H1 (cell line): Measurements from ENCODE around the gene SYT6. TPM values are rescaled to one million over a fixed set of nuclear protein-coding genes. Genes with fewer than 3 reads are reported as not detected.

ENCODE experiments used
- CTCF ChIA-PET: fragments of 300-600 bp; sonication (Branson Sonifier 250); formaldehyde crosslinking; loops from one replicate; lab custom pipeline; 2021; ENCODE audit not compliant: partially characterized antibody; lab: Charles Lee
- POLR2A ChIA-PET: fragments of 300-600 bp; sonication (Branson Sonifier 250); formaldehyde crosslinking; loops from one replicate; lab custom pipeline; 2021; ENCODE audit warnings: inconsistent platforms; ENCODE audit not compliant: partially characterized antibody; lab: Charles Lee
- DNase-seq, 2 experiments: peaks; one replicate each; pipeline versions ENCODE4 v3.0.0 to v3.0.0-alpha.2; 2010 to 2022; ENCODE audit warnings: low spot score in 2 of 2, low read depth in 1 of 2, mixed read lengths in 1 of 2
- FAIRE-seq: peaks from 2 replicates; lab custom pipeline; 2011; peaks lifted over from hg19 to GRCh38; lab: Jason Lieb, UNC
- H2AFZ ChIP-seq: 2 replicates; pipeline ENCODE4 v1.8.1; 2012; ENCODE audit warnings: low read length, inconsistent platforms
- H2AK5ac ChIP-seq: 2 replicates; pipeline ENCODE4 v1.6.1; 2013; ENCODE audit warnings: low read depth, low read length
- H2BK120ac ChIP-seq: replicated peaks from 2 replicates; pipeline ENCODE3; 2013; ENCODE audit warnings: low read depth, low read length, inconsistent platforms
- H2BK12ac ChIP-seq: 2 replicates; pipeline ENCODE4 v1.6.1; 2013; ENCODE audit warnings: low read depth, low read length
- H2BK15ac ChIP-seq: 2 replicates; pipeline ENCODE4 v1.6.1; 2013; ENCODE audit warnings: low read length
- H2BK20ac ChIP-seq: 2 replicates; pipeline ENCODE4 v1.6.1; 2013; ENCODE audit warnings: low read length
- H2BK5ac ChIP-seq: 2 replicates; pipeline ENCODE4 v1.6.1; 2013; ENCODE audit warnings: low read depth, low read length
- H3K14ac ChIP-seq: 2 replicates; pipeline ENCODE4 v1.6.1; 2013; ENCODE audit warnings: inconsistent platforms; ENCODE audit not compliant: insufficient read length
- H3K18ac ChIP-seq: 2 replicates; pipeline ENCODE4 v1.6.1; 2013; ENCODE audit warnings: low read length; ENCODE audit errors: extremely low read depth
- H3K23ac ChIP-seq: 2 replicates; pipeline ENCODE4 v1.6.1; 2013; ENCODE audit warnings: inconsistent platforms; ENCODE audit not compliant: insufficient read length
- H3K23me2 ChIP-seq: 2 replicates; pipeline ENCODE4 v1.6.1; 2013; ENCODE audit warnings: low read depth, low read length
- H3K27ac ChIP-seq: 2 replicates; pipeline ENCODE4 v1.6.1; 2011; ENCODE audit warnings: low read depth, low read length, inconsistent platforms
- H3K27me3 ChIP-seq, 4 experiments: replicated peaks in 1 of 4; 1 replicate in 1 of 4; 2 replicates in 3 of 4; pipeline versions ENCODE4 v1.6.1 to v1.8.1; 2011 to 2013; ENCODE audit warnings: low read length in 3 of 4, mild to moderate bottlenecking in 3 of 4, inconsistent platforms in 2 of 4, mixed read lengths in 2 of 4, moderate library complexity in 1 of 4; ENCODE audit not compliant: control insufficient read depth in 3 of 4, insufficient read depth in 3 of 4; ENCODE audit errors: extremely low read depth in 1 of 4
- H3K36me3 ChIP-seq, 4 experiments: 2 replicates each; pipeline versions ENCODE4 v1.6.1 to v1.8.1; 2011 to 2013; ENCODE audit warnings: mild to moderate bottlenecking in 4 of 4, low read length in 3 of 4, moderate library complexity in 2 of 4, control low read depth in 1 of 4, inconsistent platforms in 1 of 4; ENCODE audit not compliant: insufficient read depth in 4 of 4, control insufficient read depth in 2 of 4
- H3K4ac ChIP-seq: replicated peaks from 2 replicates; pipeline ENCODE3; 2013; ENCODE audit warnings: low read length, low read depth, mixed read lengths, inconsistent platforms; ENCODE audit not compliant: insufficient read length
- H3K4me1 ChIP-seq, 4 experiments: replicated peaks in 1 of 4; 1 replicate in 1 of 4; 2 replicates in 3 of 4; pipeline versions ENCODE4 v1.6.1 to v1.8.1; 2011 to 2013; ENCODE audit warnings: low read length in 3 of 4, inconsistent platforms in 2 of 4, mixed read lengths in 1 of 4; ENCODE audit not compliant: insufficient read depth in 4 of 4, control insufficient read depth in 3 of 4
- H3K4me2 ChIP-seq, 2 experiments: 2 replicates each; pipeline versions ENCODE4 v1.6.1 to v1.8.1; 2011 to 2013; ENCODE audit warnings: low read depth in 2 of 2, low read length in 2 of 2, control low read depth in 1 of 2, inconsistent platforms in 1 of 2, mild to moderate bottlenecking in 1 of 2; ENCODE audit not compliant: insufficient read depth in 1 of 2
- H3K4me3 ChIP-seq, 4 experiments: fragments of 200-600, 300-600 bp in 1 of 4; sonication (generic), shearing (Covaris generic), sonication (Bioruptor Twin) in 1 of 4; 2 replicates each; pipeline versions ENCODE4 v1.5.1 to v1.8.1; 2011 to 2016; ENCODE audit warnings: low read length in 4 of 4, low read depth in 3 of 4, control low read depth in 2 of 4, inconsistent platforms in 2 of 4, mild to moderate bottlenecking in 2 of 4, mixed read lengths in 1 of 4, moderate library complexity in 1 of 4; ENCODE audit not compliant: insufficient read depth in 2 of 4; ENCODE audit errors: extremely low read depth in 1 of 4
- H3K56ac ChIP-seq: replicated peaks from 2 replicates; pipeline ENCODE3; 2013; ENCODE audit warnings: low read depth, mild to moderate bottlenecking, mixed read lengths, low read length, inconsistent platforms; ENCODE audit not compliant: insufficient read length
- H3K79me1 ChIP-seq: 2 replicates; pipeline ENCODE4 v1.6.1; 2013; ENCODE audit warnings: low read depth, low read length, control low read depth
- H3K79me2 ChIP-seq, 2 experiments: 2 replicates each; pipeline versions ENCODE4 v1.6.1 to v1.8.1; 2012 to 2013; ENCODE audit warnings: low read length in 2 of 2, mild to moderate bottlenecking in 2 of 2, inconsistent platforms in 1 of 2; ENCODE audit not compliant: insufficient read depth in 2 of 2, control insufficient read depth in 1 of 2
- H3K9ac ChIP-seq, 4 experiments: replicated peaks in 1 of 4; 1 replicate in 1 of 4; 2 replicates in 3 of 4; pipeline versions ENCODE4 v1.6.1 to v1.8.1; 2011 to 2013; ENCODE audit warnings: low read depth in 3 of 4, low read length in 3 of 4, control low read depth in 2 of 4, mild to moderate bottlenecking in 2 of 4, moderate library complexity in 2 of 4, inconsistent platforms in 1 of 4; ENCODE audit errors: extremely low read depth in 1 of 4
- H3K9me3 ChIP-seq, 2 experiments: 2 replicates each; pipeline versions ENCODE4 v1.6.1 to v1.8.1; 2012 to 2013; ENCODE audit warnings: mild to moderate bottlenecking in 2 of 2, moderate library complexity in 2 of 2, control low read depth in 1 of 2, inconsistent platforms in 1 of 2, low read depth in 1 of 2, low read length in 1 of 2, mixed read lengths in 1 of 2; ENCODE audit not compliant: insufficient read depth in 2 of 2
- H4K20me1 ChIP-seq, 2 experiments: replicated peaks in 1 of 2; 2 replicates each; pipeline versions ENCODE3 to v1.8.1; 2011 to 2013; ENCODE audit warnings: inconsistent platforms in 2 of 2, low read length in 2 of 2, mild to moderate bottlenecking in 1 of 2; ENCODE audit not compliant: insufficient read depth in 2 of 2, control insufficient read depth in 1 of 2
- H4K5ac ChIP-seq: 2 replicates; pipeline ENCODE4 v1.6.1; 2013; ENCODE audit warnings: low read length, low read depth, mixed read lengths, inconsistent platforms; ENCODE audit not compliant: insufficient read length
- H4K8ac ChIP-seq: 2 replicates; pipeline ENCODE4 v1.8.0; 2013; ENCODE audit warnings: mild to moderate bottlenecking, moderate library complexity, low read length, inconsistent platforms; ENCODE audit not compliant: insufficient read depth; ENCODE audit errors: extremely low read depth
- H4K91ac ChIP-seq: replicated peaks from 2 replicates; pipeline ENCODE3; 2013; ENCODE audit warnings: low read length, mixed read lengths, inconsistent platforms; ENCODE audit not compliant: insufficient read length
- ASH2L ChIP-seq: fragments of 200-600, 300-600 bp; sonication (generic); IDR thresholded peaks from one replicate; pipeline ENCODE4 v1.7.1; 2017; ENCODE audit warnings: low read length
- CREB1 ChIP-seq: IDR thresholded peaks from 2 replicates; pipeline ENCODE4 v1.6.1; 2012; ENCODE audit warnings: inconsistent platforms
- EP300 ChIP-seq, 2 experiments: IDR thresholded peaks; 1 replicate in 1 of 2; 2 replicates in 1 of 2; pipeline ENCODE4 v1.6.1; 2011 to 2012; ENCODE audit warnings: low read depth in 2 of 2, low read length in 2 of 2, mild to moderate bottlenecking in 2 of 2, borderline replicate concordance in 1 of 2, inconsistent platforms in 1 of 2, moderate library complexity in 1 of 2
- JUN ChIP-seq: IDR thresholded peaks from 2 replicates; pipeline ENCODE4 v1.6.1; 2011; ENCODE audit warnings: low read depth, mild to moderate bottlenecking, improper control_type of control experiment, low read length
- MAFK ChIP-seq: IDR thresholded peaks from 2 replicates; pipeline ENCODE4 v1.6.1; 2012; ENCODE audit warnings: low read depth, mild to moderate bottlenecking, improper control_type of control experiment, low read length
- POU5F1 ChIP-seq: IDR thresholded peaks from 2 replicates; pipeline ENCODE4 v1.6.1; 2011; ENCODE audit warnings: low read depth, mild to moderate bottlenecking, low read length, moderate library complexity
- SAP30 ChIP-seq: fragments of 300-600 bp; sonication (generic); IDR thresholded peaks from 2 replicates; pipeline ENCODE4 v1.7.1; 2012; ENCODE audit warnings: low read length, moderate library complexity, mild to moderate bottlenecking, inconsistent platforms; ENCODE audit not compliant: insufficient read depth, insufficient replicate concordance
- SIX5 ChIP-seq: IDR thresholded peaks from 2 replicates; pipeline ENCODE4 v1.6.1; 2011; ENCODE audit warnings: mild to moderate bottlenecking, low read depth, low read length
- SP1 ChIP-seq: IDR thresholded peaks from 2 replicates; pipeline ENCODE4 v1.6.1; 2011; ENCODE audit warnings: low read depth, low read length
- ZNF274 ChIP-seq: IDR thresholded peaks from 2 replicates; pipeline ENCODE4 v1.7.0; 2012; ENCODE audit warnings: low read length, borderline replicate concordance; ENCODE audit errors: extremely low read depth
- WGBS, 2 experiments: shearing (Covaris generic) in 1 of 2; methylation state at CpG; one replicate each; pipeline versions ENCODE4 v1.1.6 to v1.1.7; 2013 to 2015; ENCODE audit warnings: low lambda C conversion rate in 2 of 2, mixed read lengths in 2 of 2, inconsistent platforms in 1 of 2, low coverage in 1 of 2, missing lambda C conversion rate in 1 of 2; ENCODE audit not compliant: insufficient replicate concordance in 2 of 2, insufficient coverage in 1 of 2, insufficient read length in 1 of 2; ENCODE audit errors: extremely low coverage in 1 of 2, missing lambda C conversion rate in 1 of 2; 5-methylcytosine and 5-hydroxymethylcytosine counted together
- polyA plus RNA-seq, 7 experiments: library from polyadenylated mRNA; depleted of rRNA in 3 of 7; stranded (reverse) in 5 of 7; unstranded in 2 of 7; fragments of >200 nt in 5 of 7; fragments of 200-250 nt in 2 of 7; gene quantifications; 1 replicate in 5 of 7; 2 replicates in 1 of 7; 4 replicates in 1 of 7; pipeline versions ENCODE4 v1.2.1 to v1.2.3, GENCODE V29; 2011 to 2013; ENCODE audit warnings: missing spikeins in 2 of 7, mixed read lengths in 2 of 7
- total RNA-seq: library from RNA; stranded (reverse); fragmentation: NEBNext Ultra II Directional; extraction: Animal tissue kit (Norgen Biotek cat#: 25700); gene quantifications from 2 replicates; pipeline ENCODE4 v1.2.1, GENCODE V29; 2021

The SYT6 gene
- total and polyA plus RNA-seq, 2 of the 8 experiments (the other 6 are each of a cell fraction or from before 2014, with no cell fraction given): 33.7 to 83.5 TPM

DNA sequence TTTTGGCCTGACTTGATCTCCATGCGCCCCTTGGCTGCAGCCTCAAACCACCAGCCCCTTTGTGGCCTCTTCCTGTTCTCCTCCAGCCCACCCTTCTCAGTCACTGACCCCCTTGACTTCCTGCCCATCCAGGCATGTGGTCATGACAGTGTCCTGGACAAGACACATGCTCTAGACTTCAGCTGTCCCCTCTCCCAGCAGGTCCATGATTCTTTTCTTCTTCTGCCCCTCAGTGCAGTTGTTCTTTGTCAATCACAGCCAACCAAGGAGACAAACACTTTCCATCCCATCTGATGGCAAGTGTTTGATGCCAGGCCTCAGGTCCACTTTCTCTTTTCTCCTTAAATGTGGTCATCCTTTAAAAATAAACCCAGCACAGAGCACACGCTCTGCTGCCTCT is 49.7 kb downstream of the SYT6 start:
- Histone ChIP-seq H3K23ac (no peak overlapping the region), H4K8ac (no peak overlapping the region), H2BK120ac (no peak overlapping the region), H2AFZ (no peak overlapping the region), H3K18ac (no peak overlapping the region), H3K27me3 (no peaks in the 10 kb centered on the region), H3K4me2 (no peak overlapping the region), H2BK20ac (no peak overlapping the region), H3K4me3 (no peak overlapping the region), H3K27ac (no peak overlapping the region), H2AK5ac (no peak overlapping the region), H3K23me2 (no peaks in the 10 kb centered on the region; the same call in 1 of the 2 replicates), H3K9me3 (no peaks in the 10 kb centered on the region), H2BK5ac (peak overlapping the region; percentile 68), H3K4me1 (peaks cover 0 to 12% (median 7%) of the 10 kb centered on the region in 4 experiments), H4K91ac (no peak overlapping the region), H3K36me3 (peaks cover 21 to 85% (median 45%) of the 10 kb centered on the region in 4 experiments), H3K4ac (no peak overlapping the region), H3K56ac (no peak overlapping the region), H3K79me1 (peaks cover 3% of the 10 kb centered on the region; the same call in 1 of the 2 replicates), H3K79me2 (no peaks in the 10 kb centered on the region), H2BK12ac (peak overlapping the region; percentile 31; the same call in 1 of the 2 replicates), H4K20me1 (no peaks in the 10 kb centered on the region), H3K14ac (no peak overlapping the region), H4K5ac (no peak overlapping the region), H3K9ac (no peak overlapping the region), H2BK15ac (no peak overlapping the region)
- 80% methylated on average over 2 of the region's 2 CpGs; no CpG with 5 or more reads in 1 of the 2 experiments for WGBS, 2 experiments
- FAIRE-seq (no peak), DNase-seq (no peak)
- POLR2A ChIA-PET: no interaction called here
- CTCF ChIA-PET: no interaction called here
- TF ChIP-seq SAP30 (no peak), ZNF274 (no peak), SIX5 (no peak), MAFK (no peak), EP300 (IDR thresholded peaks at IDR 0.05; ENCODE audit: borderline replicate concordance in 1 of 2, low read depth in 2 of 2, low read length in 2 of 2) (no peak), CREB1 (no peak), SP1 (no peak), JUN (no peak), ASH2L (no peak), POU5F1 (no peak)
